ENCODE data around the gene ATG13. TPM values are rescaled to one million over a fixed set of nuclear protein-coding genes. Genes with fewer than 3 reads are reported as not detected.

ATG13 gene
- total and polyA plus RNA-seq, 4 donors, result 29.1 to 72.8 (median 52.4) TPM

DNA sequence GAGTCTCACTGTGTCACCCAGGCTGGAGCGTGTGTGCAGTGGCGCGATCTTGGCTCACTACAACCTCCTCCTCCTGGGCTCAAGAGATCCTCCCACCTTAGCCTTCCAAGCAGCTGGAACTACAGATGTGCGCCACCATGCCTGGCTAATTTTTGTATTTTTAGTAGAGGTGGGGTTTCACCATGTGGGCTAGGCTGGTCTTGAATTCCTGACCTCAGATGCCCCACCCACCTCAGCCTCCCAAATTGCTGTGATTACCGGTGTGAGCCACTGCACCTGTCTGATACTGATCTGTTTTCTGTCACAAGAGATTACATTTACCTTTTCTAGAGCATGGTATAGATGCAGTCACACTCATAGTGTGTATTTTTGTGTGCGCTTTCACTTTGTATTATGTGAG, 11.6 kb downstream of the ATG13 start:
- Histone ChIP-seq H3K27me3 (ENCODE audit: control insufficient read depth in 3 of 3, insufficient read depth in 3 of 3, low read length in 2 of 3) (no peaks in the 10 kb centered on the region), H3K36me3 (ENCODE audit: control insufficient read depth in 4 of 4, insufficient read depth in 4 of 4, low read length in 4 of 4) (peaks cover 13 to 33% (median 22%) of the 10 kb centered on the region in 4 donors), H3K9ac (ENCODE audit: insufficient read depth in 1 of 2, low read length in 2 of 2) (no peak overlapping the region), H3K4me3 (no peak overlapping the region), H3K27ac (ENCODE audit: low read depth in 1 of 2, low read length in 1 of 2) (no peak overlapping the region), H3K4me1 (ENCODE audit: control insufficient read depth in 5 of 5, insufficient read depth in 5 of 5, low read length in 5 of 5) (no peaks in the 10 kb centered on the region), H3K9me3 (ENCODE audit: control insufficient read depth in 4 of 4, insufficient read depth in 3 of 4, low read length in 3 of 4) (no peaks in the 10 kb centered on the region)
- DNase-seq, result no peak
- TF ChIP-seq CTCF (IDR thresholded peaks at IDR 0.05; ENCODE audit: control extremely low read depth, extremely low read depth), result no peak
- ATAC-seq (ENCODE audit: insufficient read depth, low FRiP score), result no peak
- WGBS, 2 donors, result 90 to 97% methylated on average over 6 of the region's 6 CpGs

- no peak overlapping the region for H3K9ac ChIP-seq (ENCODE audit: insufficient read depth in 1 of 2, low read length in 2 of 2)
- H3K4me1 ChIP-seq (ENCODE audit: control insufficient read depth in 5 of 5, insufficient read depth in 5 of 5, low read length in 5 of 5), result no peaks in the 10 kb centered on the region
- TF ChIP-seq CTCF (IDR thresholded peaks at IDR 0.05; ENCODE audit: control extremely low read depth, extremely low read depth), result no peak
- no peak overlapping the region for H3K4me3 ChIP-seq
- no peak for ATAC-seq (ENCODE audit: insufficient read depth, low FRiP score)
- peaks cover 12 to 24% (median 18%) of the 10 kb centered on the region in 4 donors for H3K36me3 ChIP-seq (ENCODE audit: control insufficient read depth in 4 of 4, insufficient read depth in 4 of 4, low read length in 4 of 4)
- 96 to 100% methylated on average over 1 of the region's 1 CpG for WGBS, 2 donors
- no peaks in the 10 kb centered on the region for H3K9me3 ChIP-seq (ENCODE audit: control insufficient read depth in 4 of 4, insufficient read depth in 3 of 4, low read length in 3 of 4)
- no peaks in the 10 kb centered on the region for H3K27me3 ChIP-seq (ENCODE audit: control insufficient read depth in 3 of 3, insufficient read depth in 3 of 3, low read length in 2 of 3)
- no peak for DNase-seq
- no peak overlapping the region for H3K27ac ChIP-seq (ENCODE audit: low read depth in 1 of 2, low read length in 1 of 2)
These were observed 12.9 kb downstream of the ATG13 start for GRCh38 chr11:46630237-46630636.

DNA sequence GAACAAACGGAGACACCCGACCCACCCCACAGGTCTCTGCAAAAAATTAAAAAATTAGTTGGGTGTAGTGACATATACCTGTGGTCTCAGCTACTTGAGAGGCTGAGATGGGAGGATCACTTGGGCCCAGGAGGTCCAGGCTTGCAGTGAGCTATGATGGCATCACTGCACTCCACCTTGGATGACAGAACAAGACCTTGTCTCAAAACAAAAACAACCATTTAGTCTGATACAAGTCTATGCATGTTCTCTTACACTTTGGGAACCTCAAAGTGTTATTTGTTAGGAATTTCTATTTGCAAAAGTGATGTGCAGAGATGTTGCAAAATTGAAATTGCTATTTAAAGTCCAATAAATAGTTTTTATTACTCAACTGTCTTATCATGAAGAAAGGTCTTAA, 14.3 kb downstream of the ATG13 start:
- no peak for ATAC-seq (ENCODE audit: insufficient read depth, low FRiP score)
- H3K36me3 ChIP-seq (ENCODE audit: control insufficient read depth in 4 of 4, insufficient read depth in 4 of 4, low read length in 4 of 4), result peaks cover 7 to 15% (median 15%) of the 10 kb centered on the region in 4 donors
- no peak for DNase-seq
- H3K9me3 ChIP-seq (ENCODE audit: control insufficient read depth in 4 of 4, insufficient read depth in 3 of 4, low read length in 3 of 4), result no peaks in the 10 kb centered on the region
- no peaks in the 10 kb centered on the region for H3K4me1 ChIP-seq (ENCODE audit: control insufficient read depth in 5 of 5, insufficient read depth in 5 of 5, low read length in 5 of 5)
- no peak for TF ChIP-seq CTCF (IDR thresholded peaks at IDR 0.05; ENCODE audit: control extremely low read depth, extremely low read depth)
- 95 to 100% methylated on average over 2 of the region's 2 CpGs for WGBS, 2 donors
- H3K27me3 ChIP-seq (ENCODE audit: control insufficient read depth in 3 of 3, insufficient read depth in 3 of 3, low read length in 2 of 3), result no peaks in the 10 kb centered on the region
- no peak overlapping the region for H3K4me3 ChIP-seq
- no peak overlapping the region for H3K27ac ChIP-seq (ENCODE audit: low read depth in 1 of 2, low read length in 1 of 2)
- no peak overlapping the region for H3K9ac ChIP-seq (ENCODE audit: insufficient read depth in 1 of 2, low read length in 2 of 2)

- DNase-seq (no peak), ATAC-seq (ENCODE audit: insufficient read depth, low FRiP score) (no peak)
- Histone ChIP-seq H3K27me3 (ENCODE audit: control insufficient read depth in 3 of 3, insufficient read depth in 3 of 3, low read length in 2 of 3) (no peaks in the 10 kb centered on the region), H3K4me1 (ENCODE audit: control insufficient read depth in 5 of 5, insufficient read depth in 5 of 5, low read length in 5 of 5) (no peaks in the 10 kb centered on the region), H3K36me3 (ENCODE audit: control insufficient read depth in 4 of 4, insufficient read depth in 4 of 4, low read length in 4 of 4) (peaks cover 7 to 15% (median 15%) of the 10 kb centered on the region in 4 donors), H3K9me3 (ENCODE audit: control insufficient read depth in 4 of 4, insufficient read depth in 3 of 4, low read length in 3 of 4) (no peaks in the 10 kb centered on the region), H3K9ac (ENCODE audit: insufficient read depth in 1 of 2, low read length in 2 of 2) (no peak overlapping the region), H3K27ac (ENCODE audit: low read depth in 1 of 2, low read length in 1 of 2) (no peak overlapping the region), H3K4me3 (no peak overlapping the region)
- 89 to 94% methylated on average over 1 of the region's 1 CpG for WGBS, 2 donors
- TF ChIP-seq CTCF (IDR thresholded peaks at IDR 0.05; ENCODE audit: control extremely low read depth, extremely low read depth), result no peak
These were observed 15.1 kb downstream of the ATG13 start for GRCh38 chr11:46632502-46632901.

Measured in lung (tissue), 12 donors.